GM21515 (cell line): ENCODE data around the gene DUSP16.
A peak's percentile ranks its signal among the peaks of the same experiment; 100 is the strongest.
"Not testable (repeated sequence)": the region's sequence is repeated elsewhere in the genome, so short reads cannot be mapped to it uniquely, and the experiment has no call there.

Source experiments
- ATAC-seq: cut with Tn5 transposase; IDR thresholded peaks from one replicate; pipeline ENCODE4 v1.9.1; 2021; ENCODE audit not compliant: unreplicated experiment

The DUSP16 gene

GRCh38 chr12:12583510-12584178, 21.0 kb upstream of the DUSP16 start:
- ATAC-seq: no peak

- peak; percentile 84 for ATAC-seq
Measured at GRCh38 chr12:12582895-12583303, 20.2 kb upstream of the DUSP16 start.

- peak; percentile 46 for ATAC-seq
Measured at GRCh38 chr12:12582193-12582881, 19.7 kb upstream of the DUSP16 start.

GRCh38 chr12:12580716-12581115, 18.1 kb upstream of the DUSP16 start:
- ATAC-seq: not testable (repeated sequence)

- ATAC-seq: no peak
Measured at GRCh38 chr12:12577786-12578185, 15.1 kb upstream of the DUSP16 start.

- no peak for ATAC-seq
Measured at GRCh38 chr12:12572659-12573058, 10.0 kb upstream of the DUSP16 start.

- not testable (repeated sequence) for ATAC-seq
Measured at GRCh38 chr12:12565971-12566370, 3.3 kb upstream of the DUSP16 start.

GRCh38 chr12:12564911-12565310, 2.2 kb upstream of the DUSP16 start:
- ATAC-seq: no peak

GRCh38 chr12:12563290-12563928, 746 bp upstream of the DUSP16 start:
- ATAC-seq: no peak

- ATAC-seq: no peak
Measured at GRCh38 chr12:12562016-12562483, 613 bp downstream of the DUSP16 start.

- ATAC-seq: no peak
Measured at GRCh38 chr12:12561371-12562015, 1.2 kb downstream of the DUSP16 start.

- ATAC-seq: no peak
Measured at GRCh38 chr12:12560587-12561370, 1.9 kb downstream of the DUSP16 start.

GRCh38 chr12:12559719-12560296, 2.9 kb downstream of the DUSP16 start:
- no peak for ATAC-seq

- no peak for ATAC-seq
Measured at GRCh38 chr12:12558291-12558690, 4.4 kb downstream of the DUSP16 start.

- ATAC-seq: no peak
Measured at GRCh38 chr12:12557733-12558132, 4.9 kb downstream of the DUSP16 start.

GRCh38 chr12:12555656-12556055, 7.0 kb downstream of the DUSP16 start:
- ATAC-seq: no peak

- ATAC-seq: no peak
Measured at GRCh38 chr12:12553208-12553785, 9.4 kb downstream of the DUSP16 start.

- ATAC-seq: no peak
Measured at GRCh38 chr12:12551115-12551514, 11.5 kb downstream of the DUSP16 start.

GRCh38 chr12:12550277-12550676, 12.4 kb downstream of the DUSP16 start:
- no peak for ATAC-seq

GRCh38 chr12:12549426-12549825, 13.2 kb downstream of the DUSP16 start:
- ATAC-seq: no peak
